Activated CD4-positive, alpha-beta T cell treated with anti-CD3 and anti-CD28 coated beads for 36 hours (primary cell): Measurements from ENCODE around the gene SPINDOC. TPM values are rescaled to one million over a fixed set of nuclear protein-coding genes. Genes with fewer than 3 reads are reported as not detected.
"Not testable (repeated sequence)": the region's sequence is repeated elsewhere in the genome, so short reads cannot be mapped to it uniquely, and the experiment has no call there.

Experiments used
- ATAC-seq: fragments of 200-7000 bp; cut with Tn5 transposase; one replicate; pipeline ENCODE4 v1.10.0; 2021; ENCODE audit warnings: mild to moderate bottlenecking, moderate library complexity
- CTCF ChIA-PET: fragments of 350-600 bp; sonication (Branson Sonifier 250); formaldehyde crosslinking; loops from one replicate; lab custom pipeline; 2021; ENCODE audit warnings: antibody characterized with exemption; lab: Charles Lee
- POLR2A ChIA-PET: fragments of 350-600 bp; sonication (Branson Sonifier 250); formaldehyde crosslinking; loops from one replicate; lab custom pipeline; 2021; ENCODE audit warnings: antibody characterized with exemption, inconsistent platforms; lab: Charles Lee
- DNase-seq: peaks from one replicate; pipeline ENCODE4 v3.0.0-alpha.2; 2020
- H3K27ac Mint-ChIP-seq: one replicate; pipeline ENCODE4 v1.8.0; 2021; ENCODE audit warnings: mixed read lengths
- H3K27me3 Mint-ChIP-seq: one replicate; pipeline ENCODE4 v1.8.0; 2021; ENCODE audit warnings: mixed read lengths
- H3K36me3 Mint-ChIP-seq: one replicate; pipeline ENCODE4 v1.8.0; 2021; ENCODE audit warnings: low read depth, mixed read lengths
- H3K4me1 Mint-ChIP-seq: one replicate; pipeline ENCODE4 v1.8.0; 2021; ENCODE audit warnings: mixed read lengths
- H3K4me3 Mint-ChIP-seq: one replicate; pipeline ENCODE4 v1.8.0; 2021; ENCODE audit warnings: mild to moderate bottlenecking, moderate library complexity, mixed read lengths
- H3K9me3 Mint-ChIP-seq: one replicate; pipeline ENCODE4 v1.8.0; 2021; ENCODE audit warnings: low read depth, mixed read lengths
- intact Hi-C, 2 experiments: fragments of 100-400 bp; cut with DNase I in 1 of 2; cut with micrococcal nuclease in 1 of 2; formaldehyde crosslinking; loops; one replicate each; pipeline versions ENCODE4 v1.14.2 to v1.15.1; 2022 to 2024; cut with DNase I, micrococcal nuclease
- total RNA-seq, 2 experiments: library from RNA; stranded (reverse); gene quantifications; one replicate each; pipeline ENCODE4 v1.2.3, GENCODE V29; 2021

The SPINDOC gene
- total RNA-seq, 2 experiments from 2014 or later, result 25.7 to 26.2 TPM

GRCh38 chr11:63855975-63856374 lies 42.7 kb downstream of the SPINDOC start:
- POLR2A ChIA-PET, result interaction anchor here (0.8 to 1.0 kb wide), 2 partner anchors 9 to 17 kb away, joined by 3 read pairs; partner anchors contain the start of gene MARK2
- DNase-seq, result no peak
- no peaks in the 10 kb centered on the region for H3K9me3 Mint-ChIP-seq
- no peak overlapping the region for H3K27ac Mint-ChIP-seq
- CTCF ChIA-PET, result interaction anchor here (0.6 to 1.5 kb wide), 4 partner anchors 16 to 89 kb away, joined by 3 to 7 read pairs (median 4); no protein-coding TSS in a partner anchor
- no peaks in the 10 kb centered on the region for H3K27me3 Mint-ChIP-seq
- H3K4me3 Mint-ChIP-seq, result no peak overlapping the region
- H3K4me1 Mint-ChIP-seq, result peaks cover 53% of the 10 kb centered on the region
- intact Hi-C loops, result no loop called here
- ATAC-seq, result peak; percentile 35
- H3K36me3 Mint-ChIP-seq, result peaks cover 21% of the 10 kb centered on the region

DNA sequence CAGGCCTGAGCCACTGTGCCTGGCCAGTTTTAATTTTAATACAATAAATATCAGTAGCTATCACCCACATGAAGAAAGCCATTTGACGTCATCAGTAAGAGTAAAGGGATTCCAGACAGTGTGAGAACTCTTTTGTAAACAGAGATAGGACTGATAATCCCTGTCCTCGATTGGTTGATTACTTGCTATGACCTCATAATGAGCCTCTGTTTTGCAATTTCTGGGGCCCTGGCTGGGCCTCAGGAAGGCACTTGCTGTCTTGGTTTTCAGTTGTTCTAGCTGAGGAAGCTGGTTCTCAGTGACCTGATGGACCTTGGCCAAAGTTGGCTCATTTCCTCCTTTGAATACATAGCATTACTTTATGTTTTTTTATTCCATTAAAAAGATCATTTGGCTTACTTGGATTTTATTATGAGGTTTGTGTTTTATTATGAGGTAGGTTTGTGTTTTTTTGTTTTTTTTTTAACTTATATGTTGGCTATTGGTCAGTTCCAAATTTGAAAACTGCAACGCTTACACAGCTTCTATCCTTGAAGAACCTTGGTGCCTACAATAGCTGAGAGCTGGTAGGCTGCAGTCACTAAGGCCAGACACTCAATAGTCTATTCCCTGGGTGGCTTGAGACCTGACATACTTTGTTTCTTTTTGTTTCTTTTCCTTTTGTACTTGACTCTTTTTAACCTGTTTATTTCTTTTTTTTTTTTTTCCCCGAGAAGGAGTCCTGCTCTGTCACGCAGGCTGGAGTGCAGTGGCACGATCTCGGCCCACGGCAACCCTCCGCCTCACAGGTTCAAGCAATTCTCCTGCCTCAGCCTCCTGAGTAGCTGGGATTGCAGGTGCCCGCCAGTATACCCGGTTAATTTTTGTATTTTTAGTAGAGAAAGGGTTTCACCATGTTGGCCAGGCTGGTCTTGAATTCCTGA lies 45.6 kb downstream of the SPINDOC start:
- ChIA-PET POLR2A (no interaction called here), CTCF (interaction anchor here (0.6 to 1.4 kb wide), 4 partner anchors 8 to 635 kb away, joined by 3 to 4 read pairs (median 3); no protein-coding TSS in a partner anchor)
- intact Hi-C loops, result no loop called here
- H3K4me3 Mint-ChIP-seq, result no peak overlapping the region
- H3K9me3 Mint-ChIP-seq, result no peaks in the 10 kb centered on the region
- H3K27me3 Mint-ChIP-seq, result no peaks in the 10 kb centered on the region
- peaks cover 45% of the 10 kb centered on the region for H3K4me1 Mint-ChIP-seq
- DNase-seq (no peak), ATAC-seq (no peak)
- H3K36me3 Mint-ChIP-seq, result peaks cover 25% of the 10 kb centered on the region
- no peak overlapping the region for H3K27ac Mint-ChIP-seq

GRCh38 chr11:63862923-63863322 lies 49.7 kb downstream of the SPINDOC start:
- ChIA-PET CTCF (interaction anchor here (0.6 to 1.9 kb wide), 7 partner anchors 10 to 43 kb away, joined by 3 to 8 read pairs (median 4); no protein-coding TSS in a partner anchor), POLR2A (no interaction called here)
- Mint-ChIP-seq H3K4me1 (peaks cover 59% of the 10 kb centered on the region), H3K36me3 (peaks cover 26% of the 10 kb centered on the region), H3K9me3 (no peaks in the 10 kb centered on the region), H3K27me3 (no peaks in the 10 kb centered on the region), H3K27ac (no peak overlapping the region), H3K4me3 (no peak overlapping the region)
- no peak for ATAC-seq
- intact Hi-C loops, result loop anchor here in 1 of 2 experiments (10.0 kb wide), 1 partner anchor 298 kb away; the partner anchor contains the start of gene PLAAT2
- no peak for DNase-seq

DNA sequence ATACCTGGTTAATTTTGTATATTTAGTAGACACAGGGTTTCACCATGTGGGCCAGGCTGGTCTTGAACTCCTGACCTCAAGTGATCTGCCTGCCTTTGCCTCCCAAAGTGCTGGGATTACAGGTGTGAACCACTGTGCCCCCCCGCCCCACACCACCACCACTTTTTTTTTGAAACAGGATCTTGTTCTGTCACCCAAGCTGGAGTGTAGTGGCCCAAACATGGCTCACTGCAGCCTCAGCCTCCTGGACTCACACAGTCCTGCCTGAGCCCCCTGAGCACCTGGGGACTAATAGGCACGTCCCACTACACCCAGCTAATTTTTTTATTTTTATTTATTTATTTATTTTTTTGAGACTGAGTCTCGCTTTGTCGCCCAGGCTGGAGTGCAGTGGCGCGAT lies 50.4 kb downstream of the SPINDOC start:
- POLR2A ChIA-PET, result not testable (repeated sequence)

GRCh38 chr11:63866211-63866610 lies 53.0 kb downstream of the SPINDOC start:
- ATAC-seq (peak; percentile 81), DNase-seq (peak; percentile 92)
- peak overlapping the region; percentile 28 for H3K4me3 Mint-ChIP-seq
- no peaks in the 10 kb centered on the region for H3K27me3 Mint-ChIP-seq
- CTCF ChIA-PET, result interaction anchor here (0.8 to 2.1 kb wide), 8 partner anchors 8 to 29 kb away, joined by 3 to 9 read pairs (median 4); partner anchors contain the start of gene MARK2
- peak overlapping the region; percentile 62 for H3K27ac Mint-ChIP-seq
- H3K4me1 Mint-ChIP-seq, result peaks cover 79% of the 10 kb centered on the region
- no peaks in the 10 kb centered on the region for H3K9me3 Mint-ChIP-seq
- H3K36me3 Mint-ChIP-seq, result peaks cover 33% of the 10 kb centered on the region
- POLR2A ChIA-PET, result interaction anchor here (0.8 kb wide), 1 partner anchor 421 kb away, joined by 14 read pairs; no protein-coding TSS in a partner anchor
- intact Hi-C loops, result loop anchor here (1.0 to 10.0 kb wide), 6 partner anchors 13 to 301 kb away; partner anchors contain the start of genes MARK2 (in 1 of the 2) and PLAAT2 (in 1 of the 2)

More for the DNA sequence above, 50.4 kb downstream of the SPINDOC start:
- intact Hi-C loops, result loop anchor here in 1 of 2 experiments (10.0 kb wide), 1 partner anchor 299 kb away; the partner anchor contains the start of gene PLAAT2
- not testable (repeated sequence) for DNase-seq, H3K4me3 Mint-ChIP-seq, ATAC-seq, H3K27ac Mint-ChIP-seq, H3K27me3 Mint-ChIP-seq, H3K9me3 Mint-ChIP-seq
- H3K36me3 Mint-ChIP-seq, result peaks cover 30% of the 10 kb centered on the region
- CTCF ChIA-PET, result interaction anchor here (1.6 kb wide), 2 partner anchors 11 to 13 kb away, joined by 4 to 5 read pairs; no protein-coding TSS in a partner anchor
- peaks cover 61% of the 10 kb centered on the region for H3K4me1 Mint-ChIP-seq

DNA sequence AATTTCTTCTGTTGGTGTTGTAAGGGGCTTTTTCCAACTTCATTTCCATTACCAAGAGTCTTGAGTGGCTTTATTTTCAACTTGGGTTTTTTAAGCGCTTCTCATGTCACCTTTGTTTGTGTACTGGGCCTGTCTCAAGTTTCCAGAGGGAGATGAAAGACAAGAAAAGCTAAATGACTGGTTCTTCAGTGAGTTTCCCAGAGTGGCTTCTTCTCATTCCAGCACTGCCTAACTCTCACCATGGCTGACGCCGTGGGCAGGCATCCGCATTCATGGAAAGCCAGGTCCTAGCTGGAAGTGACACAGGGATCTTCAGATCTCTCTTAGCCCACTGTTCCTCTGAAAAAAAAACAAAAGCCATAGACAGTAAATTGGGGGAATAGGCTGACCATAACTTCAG lies 54.3 kb downstream of the SPINDOC start:
- CTCF ChIA-PET, result interaction anchor here (0.7 to 2.1 kb wide), 4 partner anchors 9 to 33 kb away, joined by 3 to 9 read pairs (median 6); no protein-coding TSS in a partner anchor

GRCh38 chr11:63868399-63869064 lies 55.3 kb downstream of the SPINDOC start:
- DNase-seq (no peak), ATAC-seq (no peak)
- CTCF ChIA-PET, result interaction anchor here (0.6 to 2.4 kb wide), 3 partner anchors 10 to 30 kb away, joined by 4 to 6 read pairs (median 5); partner anchors contain the start of gene MARK2
- peak overlapping the region; percentile 29 for H3K27ac Mint-ChIP-seq
- H3K27me3 Mint-ChIP-seq, result no peaks in the 10 kb centered on the region
- no peak overlapping the region for H3K4me3 Mint-ChIP-seq
- peaks cover 22% of the 10 kb centered on the region for H3K36me3 Mint-ChIP-seq
- H3K4me1 Mint-ChIP-seq, result peaks cover 84% of the 10 kb centered on the region
- H3K9me3 Mint-ChIP-seq, result no peaks in the 10 kb centered on the region
- intact Hi-C loops, result loop anchor here in 1 of 2 experiments (10.0 kb wide), 1 partner anchor 304 kb away; the partner anchor contains the start of gene PLAAT2
- POLR2A ChIA-PET, result interaction anchor here (1.0 kb wide), 1 partner anchor 17 kb away, joined by 3 read pairs; no protein-coding TSS in a partner anchor

More for the DNA sequence above, 54.3 kb downstream of the SPINDOC start:
- Mint-ChIP-seq H3K36me3 (peaks cover 28% of the 10 kb centered on the region), H3K27me3 (no peaks in the 10 kb centered on the region), H3K4me3 (no peak overlapping the region), H3K9me3 (no peaks in the 10 kb centered on the region), H3K4me1 (peaks cover 85% of the 10 kb centered on the region), H3K27ac (no peak overlapping the region)
- ATAC-seq (no peak), DNase-seq (no peak)
- POLR2A ChIA-PET, result interaction anchor here (1.5 kb wide), 1 partner anchor 16 kb away, joined by 3 read pairs; no protein-coding TSS in a partner anchor
- intact Hi-C loops, result loop anchor here (2.0 to 10.0 kb wide), 3 partner anchors 15 to 303 kb away; partner anchors contain the start of gene PLAAT2 (in 1 of the 2)

DNA sequence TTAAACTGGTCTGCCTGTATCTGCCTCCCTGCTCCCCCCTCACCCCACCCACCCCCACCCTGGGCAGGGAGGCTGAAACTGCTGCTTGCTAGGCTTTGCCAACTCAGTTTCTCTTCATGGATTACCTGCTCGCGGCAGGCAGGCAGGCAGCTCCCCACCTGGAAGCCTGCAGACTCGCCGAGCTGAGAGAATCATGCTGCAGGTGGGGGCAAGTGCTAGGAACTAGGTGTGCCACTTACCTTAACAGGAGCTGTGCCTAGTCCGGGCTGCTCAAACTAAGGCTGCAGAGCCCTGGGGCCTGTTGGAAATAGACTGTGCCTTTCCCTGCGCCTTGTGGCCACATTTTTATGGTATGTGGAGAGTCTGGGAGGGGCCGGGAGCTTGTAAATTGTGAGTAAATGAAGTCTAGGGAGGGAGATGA lies 55.9 kb downstream of the SPINDOC start:
- ChIA-PET CTCF (interaction anchor here (0.6 to 2.4 kb wide), 4 partner anchors 9 to 101 kb away, joined by 3 to 6 read pairs (median 4); partner anchors contain the start of genes MARK2 and ZFTA), POLR2A (interaction anchor here (1.0 kb wide), 1 partner anchor 16 kb away, joined by 3 read pairs; no protein-coding TSS in a partner anchor)
- peak overlapping the region; percentile 11 for H3K27ac Mint-ChIP-seq
- H3K4me3 Mint-ChIP-seq, result no peak overlapping the region
- intact Hi-C loops, result loop anchor here in 1 of 2 experiments (10.0 kb wide), 1 partner anchor 304 kb away; the partner anchor contains the start of gene PLAAT2
- no peaks in the 10 kb centered on the region for H3K27me3 Mint-ChIP-seq
- no peak for ATAC-seq
- peaks cover 24% of the 10 kb centered on the region for H3K36me3 Mint-ChIP-seq
- H3K4me1 Mint-ChIP-seq, result peaks cover 87% of the 10 kb centered on the region
- no peak for DNase-seq
- no peaks in the 10 kb centered on the region for H3K9me3 Mint-ChIP-seq

- intact Hi-C loops, result loop anchor here in 1 of 2 experiments (10.0 kb wide), 1 partner anchor 305 kb away; the partner anchor contains the start of gene PLAAT2
- ChIA-PET CTCF (interaction anchor here (1.1 to 2.4 kb wide), 3 partner anchors 9 to 102 kb away, joined by 3 to 6 read pairs (median 5); partner anchors contain the start of gene ZFTA), POLR2A (interaction anchor here (1.0 kb wide), 1 partner anchor 16 kb away, joined by 3 read pairs; no protein-coding TSS in a partner anchor)
- peak; percentile 17 for ATAC-seq
- H3K4me1 Mint-ChIP-seq, result peaks cover 92% of the 10 kb centered on the region
- H3K27ac Mint-ChIP-seq, result peak overlapping the region; percentile 16
- DNase-seq, result peak; percentile 44
- H3K36me3 Mint-ChIP-seq, result peaks cover 24% of the 10 kb centered on the region
- no peaks in the 10 kb centered on the region for H3K9me3 Mint-ChIP-seq
- no peak overlapping the region for H3K4me3 Mint-ChIP-seq
- no peaks in the 10 kb centered on the region for H3K27me3 Mint-ChIP-seq
Observed at GRCh38 chr11:63869683-63870082, 56.4 kb downstream of the SPINDOC start.
